Erythroblast (primary cell): ENCODE results near the gene RIMBP2.

Experiments
- GATA1 ChIP-seq: IDR thresholded peaks from 2 replicates; pipeline ENCODE4 v1.6.1; 2011; ENCODE audit warnings: low read depth, mild to moderate bottlenecking, control low read depth, low read length, moderate library complexity
- POLR2A ChIP-seq: IDR thresholded peaks from 2 replicates; pipeline ENCODE4 v1.6.1; 2011; ENCODE audit warnings: mild to moderate bottlenecking, low read length

DNA sequence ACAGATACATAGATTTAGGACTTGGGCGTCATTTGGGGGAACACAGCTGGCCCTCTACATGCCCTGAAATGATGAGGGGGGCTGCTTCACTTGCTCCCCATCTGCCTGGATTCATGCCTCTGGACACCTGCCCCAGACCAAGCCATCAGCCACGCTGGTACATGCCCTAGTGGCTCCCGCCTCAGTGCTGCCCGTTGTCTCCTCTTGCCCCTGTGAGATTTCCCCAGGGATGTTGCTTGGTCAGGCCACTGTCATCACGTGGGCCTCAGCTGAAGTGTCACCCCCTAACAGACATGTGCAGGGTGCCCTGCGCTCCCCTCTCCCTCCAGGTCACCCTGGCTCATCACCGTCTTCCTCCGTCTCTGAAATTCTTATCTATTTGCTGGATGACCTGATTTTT is 220.9 kb downstream of the RIMBP2 start:
- TF ChIP-seq POLR2A: no peak
- TF ChIP-seq GATA1: no peak
